ENCODE results near the gene URGCP.
A peak's percentile ranks its signal among the peaks of the same experiment; 100 is the strongest.
"Not testable (repeated sequence)": the region's sequence is repeated elsewhere in the genome, so short reads cannot be mapped to it uniquely, and the experiment has no call there.

URGCP gene

GRCh38 chr7:43870316-43870715 lies 36.1 kb downstream of the URGCP start:
- no peak for DNase-seq

- DNase-seq = no peak
These were observed 36.5 kb downstream of the URGCP start for GRCh38 chr7:43869867-43870240.

DNA sequence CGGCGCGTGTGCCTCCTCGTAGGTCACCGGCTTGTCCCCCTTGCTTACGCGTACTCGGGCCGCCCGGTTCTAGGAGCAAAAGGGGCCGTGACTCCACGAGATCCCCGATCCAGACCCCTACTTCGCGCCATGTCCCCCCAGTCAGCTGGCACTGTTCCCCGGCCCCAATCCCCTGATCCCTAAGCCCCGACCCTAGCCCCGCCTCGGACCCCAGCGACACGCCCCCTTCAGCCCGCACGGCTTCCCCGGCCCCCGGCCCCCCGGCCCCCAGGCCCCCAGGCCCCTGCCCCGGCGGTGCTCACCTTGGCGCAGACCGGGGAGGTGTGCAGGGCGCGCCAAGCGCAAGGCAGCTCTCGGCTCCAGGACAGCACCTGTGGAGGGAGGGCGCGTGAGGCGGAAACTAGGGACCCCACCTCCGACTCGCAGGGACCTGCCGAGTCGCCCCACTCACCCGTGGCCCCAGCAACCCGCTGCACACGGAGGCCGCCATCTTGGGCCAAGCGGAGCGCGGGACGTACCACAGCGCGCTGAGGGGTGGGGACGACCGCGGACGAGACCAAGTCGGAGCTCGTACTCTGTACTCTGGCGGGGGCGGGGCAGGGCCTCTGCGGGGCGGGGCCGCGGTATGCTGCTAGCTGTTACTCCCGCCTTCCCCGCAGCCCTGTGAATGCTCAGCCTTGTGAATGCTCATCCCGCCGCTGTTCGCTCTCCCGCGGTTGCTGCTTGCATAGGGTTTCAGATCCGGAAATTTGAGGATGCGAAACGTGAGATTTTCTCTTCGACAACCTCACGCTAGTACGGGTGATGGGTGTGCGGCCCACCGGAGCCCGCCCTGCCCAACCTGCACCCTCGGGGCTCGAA lies 37.2 kb downstream of the URGCP start, which contains the start of gene MRPS24:
Gene MRPS24 (minus strand): TSS at position 512 of the 861 bp plus-strand sequence. CDS start 22 bp downstream, at position 490.
- DNase-seq = peak; percentile 92

- DNase-seq = no peak
These were observed 37.8 kb downstream of the URGCP start for GRCh38 chr7:43868681-43869005.

DNA sequence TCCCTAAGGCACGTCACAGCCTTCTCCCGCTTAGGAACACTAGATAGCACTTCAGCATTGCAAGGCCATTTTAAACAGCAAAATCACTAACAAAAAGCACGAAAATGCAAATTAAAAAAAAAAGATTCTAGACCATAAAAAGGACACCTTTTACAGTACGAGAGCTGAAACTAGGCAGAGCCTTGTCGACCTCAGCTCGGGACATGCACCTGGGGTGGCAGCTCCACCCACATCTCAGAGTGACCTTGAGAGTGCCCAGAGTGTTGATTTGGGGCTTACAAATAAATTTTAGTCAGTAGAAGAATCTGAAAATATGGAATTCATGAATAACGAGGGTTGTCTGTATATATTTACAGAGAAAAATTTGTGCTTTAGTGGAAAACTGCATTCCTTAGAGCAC lies 38.2 kb downstream of the URGCP start:
- DNase-seq = no peak

- DNase-seq = no peak
These were observed 41.1 kb downstream of the URGCP start for GRCh38 chr7:43865277-43865676.

- no peak for DNase-seq
These were observed 42.3 kb downstream of the URGCP start for GRCh38 chr7:43864126-43864525.

DNA sequence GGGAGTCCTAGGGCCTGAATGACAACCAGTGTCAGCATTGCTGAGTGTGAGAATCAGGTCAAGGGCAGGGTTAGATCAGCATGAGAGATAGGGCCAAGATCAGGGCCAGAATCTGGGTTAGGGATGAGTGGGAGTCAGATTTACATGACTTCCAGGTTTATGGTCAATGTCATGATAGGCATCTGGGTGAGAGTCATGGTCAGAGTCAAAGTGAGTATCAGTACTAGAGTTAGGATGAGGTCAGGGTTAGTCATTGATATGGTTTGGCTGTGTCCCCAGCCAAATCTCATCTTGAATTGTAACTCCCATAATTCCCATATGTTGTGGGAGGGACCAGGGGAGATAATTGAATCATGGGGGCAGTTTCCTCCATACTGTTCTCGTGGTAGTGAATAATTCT lies 49.4 kb downstream of the URGCP start:
- DNase-seq = no peak

GRCh38 chr7:43856316-43856715 lies 50.1 kb downstream of the URGCP start:
- DNase-seq = no peak

GRCh38 chr7:43855176-43855575 lies 51.2 kb downstream of the URGCP start:
- no peak for DNase-seq

GRCh38 chr7:43851805-43852204 lies 54.6 kb downstream of the URGCP start:
- no peak for DNase-seq

DNA sequence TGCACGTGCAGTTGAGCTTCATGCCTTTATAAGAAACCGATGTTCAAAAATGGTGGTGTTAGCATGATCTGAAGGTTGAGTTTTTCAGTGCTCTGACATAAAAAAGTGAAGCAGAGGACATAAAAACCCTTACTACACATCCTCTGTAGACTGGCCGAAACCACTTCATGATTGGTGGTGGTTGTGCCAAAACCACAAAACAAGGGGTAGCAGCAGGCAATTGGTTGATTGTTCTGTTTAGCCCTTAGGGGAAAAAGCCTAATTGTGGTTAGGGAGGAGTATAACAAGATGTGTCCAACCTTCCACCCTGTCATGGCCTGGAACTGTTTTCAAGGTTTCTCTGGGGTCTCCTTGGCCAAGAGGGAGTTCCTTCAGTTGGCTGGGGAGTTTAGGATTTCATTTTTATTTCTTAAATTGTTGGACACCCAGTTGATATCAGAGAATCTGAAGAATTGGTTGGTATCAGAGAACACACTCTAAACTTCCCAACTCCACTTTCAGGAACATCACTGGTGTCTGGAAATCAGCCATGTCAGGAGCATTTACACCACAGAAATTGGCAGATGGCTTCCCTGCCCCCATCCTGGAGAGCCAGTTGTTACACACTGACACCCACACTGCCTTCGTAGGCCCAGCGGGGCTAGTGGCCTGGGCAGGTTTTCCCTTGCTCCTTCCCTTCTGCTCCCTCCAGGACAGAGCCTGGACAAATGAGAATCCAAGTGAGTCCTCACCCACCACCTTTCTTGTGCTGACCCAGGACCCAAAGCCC lies 55.9 kb downstream of the URGCP start:
- DNase-seq = no peak

GRCh38 chr7:43849047-43849446 lies 57.3 kb downstream of the URGCP start:
- no peak for DNase-seq

- DNase-seq = no peak
These were observed 58.9 kb downstream of the URGCP start for GRCh38 chr7:43847496-43847895.

GRCh38 chr7:43844662-43845061 lies 61.7 kb downstream of the URGCP start:
- DNase-seq = no peak

GRCh38 chr7:43844257-43844656 lies 62.1 kb downstream of the URGCP start:
- no peak for DNase-seq

DNA sequence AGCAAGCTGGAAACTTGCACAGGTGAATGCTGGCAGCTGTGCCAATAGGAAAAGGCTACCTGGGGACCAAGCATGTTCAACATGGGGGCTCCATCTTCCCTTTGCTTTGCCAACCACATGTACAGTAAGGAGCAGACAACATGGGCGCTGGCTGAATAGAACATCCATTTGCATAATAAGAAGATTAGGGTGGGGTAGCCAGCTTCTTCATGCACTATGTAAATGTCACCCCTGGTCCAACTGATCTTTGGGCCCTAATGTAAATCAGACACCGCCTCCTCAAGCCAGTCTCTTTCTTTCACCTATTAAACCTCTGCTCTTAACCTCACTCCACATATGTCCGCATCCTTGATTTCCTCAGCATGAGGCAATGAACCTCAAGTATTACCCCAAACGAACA lies 63.1 kb downstream of the URGCP start:
- no peak for DNase-seq

- no peak for DNase-seq
These were observed 68.2 kb downstream of the URGCP start for GRCh38 chr7:43838201-43838658.

DNA sequence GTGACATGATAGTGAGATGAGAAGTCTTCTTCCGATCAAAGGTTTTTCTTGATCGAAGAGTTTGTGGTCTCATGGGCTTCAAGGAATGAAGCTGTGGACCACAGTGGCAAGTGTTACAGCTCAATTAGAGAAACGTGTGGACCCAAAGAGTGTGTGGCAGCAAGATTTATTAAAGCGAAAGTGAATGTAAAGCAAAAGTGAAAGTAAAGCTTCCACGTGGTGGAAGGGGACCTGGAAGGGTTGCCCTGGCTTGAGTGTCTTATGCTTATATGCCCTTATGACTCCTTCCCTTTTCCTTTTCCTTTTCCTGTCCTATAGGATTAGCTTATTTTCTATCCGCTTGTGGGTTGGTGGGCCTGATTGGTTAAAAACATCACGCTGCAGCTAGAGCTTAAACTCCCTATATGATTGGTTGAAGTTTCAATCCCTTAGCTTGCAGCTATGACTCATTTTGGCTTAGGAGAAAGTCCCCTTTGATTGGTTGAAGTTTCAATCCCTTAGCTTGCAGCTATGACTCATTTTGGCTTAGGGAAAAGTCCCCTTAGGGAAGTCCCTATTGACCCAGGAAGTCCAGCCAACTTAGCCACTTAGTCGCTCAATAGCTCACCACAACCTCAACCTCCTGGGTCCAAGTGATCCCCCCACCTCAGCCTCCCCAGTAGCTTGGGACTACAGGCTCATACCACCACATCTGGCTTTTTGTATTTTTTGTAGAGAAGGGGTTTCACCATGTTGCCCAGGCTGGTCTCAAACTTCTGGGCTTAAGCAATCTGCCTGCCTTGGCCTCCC lies 71.7 kb downstream of the URGCP start:
- DNase-seq = no peak

DNA sequence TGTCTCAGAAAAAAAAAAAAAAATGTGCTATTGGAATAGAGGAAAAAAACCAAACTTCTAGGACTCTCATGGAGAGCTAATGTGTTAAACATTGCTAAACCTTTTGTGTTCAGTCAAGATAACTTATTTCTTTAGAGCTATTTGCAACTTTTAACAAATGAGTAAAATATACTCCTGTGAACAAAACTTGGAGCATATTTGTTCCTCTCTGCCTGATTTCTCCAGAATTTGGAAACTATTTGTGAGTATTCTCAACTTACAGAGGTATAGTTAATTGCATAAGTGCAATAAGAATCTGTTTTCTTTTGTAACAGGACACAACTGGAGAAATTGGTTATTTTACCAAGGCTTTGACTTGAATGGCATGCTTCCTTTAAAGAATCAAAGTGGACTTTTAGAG lies 75.5 kb downstream of the URGCP start:
- not testable (repeated sequence) for DNase-seq

Data from midbrain (tissue), 1 donor.